ENCODE measurements around the gene P3R3URF. TPM values are rescaled to one million over a fixed set of nuclear protein-coding genes. Genes with fewer than 3 reads are reported as not detected.
A peak's percentile ranks its signal among the peaks of the same experiment; 100 is the strongest.

Gene P3R3URF
- total and polyA plus RNA-seq, 2 donors from 2014 or later = not detected

DNA sequence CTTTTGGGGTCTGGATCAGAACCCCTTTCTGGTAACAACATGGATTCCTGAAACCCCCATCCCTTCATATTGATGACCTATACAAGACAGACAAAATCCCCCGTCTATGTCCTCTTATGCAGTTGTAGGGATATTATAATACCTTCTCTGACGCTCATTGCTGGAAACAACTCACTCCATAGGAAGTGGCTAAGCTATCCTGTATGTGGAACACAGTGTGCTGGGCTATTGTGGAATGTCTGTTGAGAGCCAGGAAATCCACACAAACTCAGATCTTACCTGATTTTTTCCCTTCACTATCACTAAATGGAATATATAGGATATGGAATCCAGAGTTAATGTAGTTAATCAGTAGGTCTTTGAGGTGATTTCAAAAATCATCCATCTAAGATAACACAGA lies 26.2 kb downstream of the P3R3URF start:
- Histone ChIP-seq H3K27me3 (ENCODE audit: control insufficient read depth, insufficient read depth, low read length) (no peaks in the 10 kb centered on the region), H3K27ac (ENCODE audit: low read depth in 2 of 2, low read length in 2 of 2) (no peak overlapping the region), H3K36me3 (ENCODE audit: control insufficient read depth in 2 of 3, insufficient read depth in 3 of 3, low read length in 3 of 3) (no peaks in the 10 kb centered on the region), H3K4me3 (ENCODE audit: low read length in 3 of 3) (no peak overlapping the region), H3K9ac (ENCODE audit: low read length in 3 of 3) (no peak overlapping the region), H3K9me3 (ENCODE audit: control insufficient read depth in 2 of 3, insufficient read depth in 1 of 3, low read length in 3 of 3) (no peaks in the 10 kb centered on the region), H3K4me1 (ENCODE audit: control insufficient read depth in 2 of 3, insufficient read depth in 2 of 3, low read depth in 1 of 3, low read length in 3 of 3) (no peaks in the 10 kb centered on the region)
- TF ChIP-seq, protein P1, sequence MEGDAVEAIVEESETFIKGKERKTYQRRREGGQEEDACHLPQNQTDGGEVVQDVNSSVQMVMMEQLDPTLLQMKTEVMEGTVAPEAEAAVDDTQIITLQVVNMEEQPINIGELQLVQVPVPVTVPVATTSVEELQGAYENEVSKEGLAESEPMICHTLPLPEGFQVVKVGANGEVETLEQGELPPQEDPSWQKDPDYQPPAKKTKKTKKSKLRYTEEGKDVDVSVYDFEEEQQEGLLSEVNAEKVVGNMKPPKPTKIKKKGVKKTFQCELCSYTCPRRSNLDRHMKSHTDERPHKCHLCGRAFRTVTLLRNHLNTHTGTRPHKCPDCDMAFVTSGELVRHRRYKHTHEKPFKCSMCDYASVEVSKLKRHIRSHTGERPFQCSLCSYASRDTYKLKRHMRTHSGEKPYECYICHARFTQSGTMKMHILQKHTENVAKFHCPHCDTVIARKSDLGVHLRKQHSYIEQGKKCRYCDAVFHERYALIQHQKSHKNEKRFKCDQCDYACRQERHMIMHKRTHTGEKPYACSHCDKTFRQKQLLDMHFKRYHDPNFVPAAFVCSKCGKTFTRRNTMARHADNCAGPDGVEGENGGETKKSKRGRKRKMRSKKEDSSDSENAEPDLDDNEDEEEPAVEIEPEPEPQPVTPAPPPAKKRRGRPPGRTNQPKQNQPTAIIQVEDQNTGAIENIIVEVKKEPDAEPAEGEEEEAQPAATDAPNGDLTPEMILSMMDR (IDR thresholded peaks at IDR 0.05; ENCODE audit: borderline replicate concordance, extremely low read depth, insufficient read depth) = no peak
- FAIRE-seq (no peak), DNase-seq (no peak)
- intact Hi-C loops (cut with DNase I) = no loop called here

DNA sequence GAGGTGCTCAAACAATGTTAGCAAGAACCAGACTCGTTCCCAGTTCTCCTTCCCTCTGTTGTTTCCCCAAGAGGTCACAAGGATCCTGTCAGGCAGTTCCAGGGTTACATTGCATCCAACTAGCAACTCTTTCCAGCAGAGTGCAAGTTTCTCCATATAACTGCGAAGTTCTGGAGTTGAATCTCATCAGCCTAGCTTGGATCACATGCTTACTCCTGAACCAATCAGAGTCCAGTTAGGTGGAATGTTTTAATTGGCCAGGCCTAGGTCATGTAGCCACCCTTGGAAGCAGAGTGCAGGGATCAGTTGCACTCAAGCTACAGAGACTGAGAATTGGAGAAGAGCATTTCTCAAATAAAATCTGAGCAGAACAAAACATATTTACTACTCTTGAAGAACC lies 28.0 kb downstream of the P3R3URF start:
- TF ChIP-seq, protein P1 (IDR thresholded peaks at IDR 0.05; ENCODE audit: borderline replicate concordance, extremely low read depth, insufficient read depth) = no peak

DNA sequence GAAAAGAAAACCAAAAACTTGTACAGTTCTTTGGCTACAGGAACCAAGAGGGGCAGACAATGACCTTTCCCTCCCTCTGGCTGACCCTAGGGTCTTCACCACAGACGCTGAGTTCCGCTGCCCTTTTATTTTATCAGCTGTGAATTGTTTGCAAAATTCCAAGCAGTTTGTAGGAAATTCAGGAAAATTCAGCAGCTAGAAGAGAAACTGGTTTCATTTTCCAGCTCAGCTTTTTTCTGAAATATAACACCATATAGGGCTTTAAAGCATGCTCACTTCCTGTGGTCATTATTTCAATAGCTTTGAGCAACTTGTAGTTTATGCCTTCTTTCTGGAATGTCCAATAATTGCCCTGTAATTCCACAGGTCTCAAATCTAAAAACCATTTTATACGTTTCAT lies 38.4 kb downstream of the P3R3URF start:
- Histone ChIP-seq H3K9me3 (ENCODE audit: control insufficient read depth in 2 of 3, insufficient read depth in 1 of 3, low read length in 3 of 3) (no peaks in the 10 kb centered on the region), H3K4me1 (ENCODE audit: control insufficient read depth in 2 of 3, insufficient read depth in 2 of 3, low read depth in 1 of 3, low read length in 3 of 3) (peaks cover 4 to 8% (median 7%) of the 10 kb centered on the region in 3 donors), H3K4me3 (ENCODE audit: low read length in 3 of 3) (no peak overlapping the region), H3K9ac (ENCODE audit: low read length in 3 of 3) (no peak overlapping the region), H3K27ac (ENCODE audit: low read depth in 2 of 2, low read length in 2 of 2) (peak overlapping the region in 1 of 2 donors; percentile 82), H3K36me3 (ENCODE audit: control insufficient read depth in 2 of 3, insufficient read depth in 3 of 3, low read length in 3 of 3) (no peaks in the 10 kb centered on the region), H3K27me3 (ENCODE audit: control insufficient read depth, insufficient read depth, low read length) (no peaks in the 10 kb centered on the region)
- no peak for FAIRE-seq
- intact Hi-C loops (cut with DNase I) = no loop called here
- TF ChIP-seq, protein P1 (IDR thresholded peaks at IDR 0.05; ENCODE audit: borderline replicate concordance, extremely low read depth, insufficient read depth) = no peak
- DNase-seq = peak in 2 of 5 donors; percentile 21 to 73

More for the DNA sequence above, 28.0 kb downstream of the P3R3URF start:
- Histone ChIP-seq H3K27me3 (ENCODE audit: control insufficient read depth, insufficient read depth, low read length) (no peaks in the 10 kb centered on the region), H3K9ac (ENCODE audit: low read length in 3 of 3) (no peak overlapping the region), H3K9me3 (ENCODE audit: control insufficient read depth in 2 of 3, insufficient read depth in 1 of 3, low read length in 3 of 3) (no peaks in the 10 kb centered on the region), H3K27ac (ENCODE audit: low read depth in 2 of 2, low read length in 2 of 2) (no peak overlapping the region), H3K4me1 (ENCODE audit: control insufficient read depth in 2 of 3, insufficient read depth in 2 of 3, low read depth in 1 of 3, low read length in 3 of 3) (no peaks in the 10 kb centered on the region), H3K36me3 (ENCODE audit: control insufficient read depth in 2 of 3, insufficient read depth in 3 of 3, low read length in 3 of 3) (no peaks in the 10 kb centered on the region), H3K4me3 (ENCODE audit: low read length in 3 of 3) (no peak overlapping the region)
- FAIRE-seq = no peak
- no peak for DNase-seq
- intact Hi-C loops (cut with DNase I) = no loop called here

DNA sequence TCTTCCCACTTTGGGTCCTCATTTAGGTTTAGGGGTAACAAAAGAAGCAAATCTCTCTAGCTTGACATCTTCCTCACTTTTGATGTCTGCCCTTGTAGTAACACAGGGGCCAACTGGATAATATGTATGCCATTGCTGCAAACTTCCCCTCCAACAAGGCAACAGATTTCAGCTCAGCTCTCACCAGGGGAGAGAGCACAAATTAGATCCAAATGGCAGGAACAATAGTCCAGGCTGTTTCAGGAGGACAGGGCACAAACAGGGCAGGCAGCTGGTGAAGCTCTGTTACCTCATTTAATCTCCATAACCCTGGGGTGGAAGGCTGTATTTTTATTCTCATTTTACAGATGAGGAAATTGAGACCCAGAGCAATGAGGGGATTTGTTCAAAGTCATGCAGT lies 39.6 kb downstream of the P3R3URF start:
- Histone ChIP-seq H3K4me1 (ENCODE audit: control insufficient read depth in 2 of 3, insufficient read depth in 2 of 3, low read depth in 1 of 3, low read length in 3 of 3) (peaks cover 4 to 8% (median 7%) of the 10 kb centered on the region in 3 donors), H3K36me3 (ENCODE audit: control insufficient read depth in 2 of 3, insufficient read depth in 3 of 3, low read length in 3 of 3) (no peaks in the 10 kb centered on the region), H3K9ac (ENCODE audit: low read length in 3 of 3) (no peak overlapping the region), H3K9me3 (ENCODE audit: control insufficient read depth in 2 of 3, insufficient read depth in 1 of 3, low read length in 3 of 3) (no peaks in the 10 kb centered on the region), H3K27me3 (ENCODE audit: control insufficient read depth, insufficient read depth, low read length) (no peaks in the 10 kb centered on the region), H3K27ac (ENCODE audit: low read depth in 2 of 2, low read length in 2 of 2) (no peak overlapping the region), H3K4me3 (ENCODE audit: low read length in 3 of 3) (no peak overlapping the region)
- TF ChIP-seq, protein P1 (IDR thresholded peaks at IDR 0.05; ENCODE audit: borderline replicate concordance, extremely low read depth, insufficient read depth) = no peak
- DNase-seq = no peak
- no peak for FAIRE-seq
- intact Hi-C loops (cut with DNase I) = no loop called here
